Natural killer cell (primary cell): ENCODE results near the gene APC. TPM values are rescaled to one million over a fixed set of nuclear protein-coding genes. Genes with fewer than 3 reads are reported as not detected.

Experiments used
- ATAC-seq, 3 donors: fragments of 150-1000 bp in 2 of 3; fragments of 200-7000 bp in 1 of 3; cut with Tn5 transposase; 1 replicate in 1 of 3; 2 replicates in 2 of 3; pipeline ENCODE4 v1.10.0; 2021; ENCODE audit warnings: mild to moderate bottlenecking in 2 of 3, moderate library complexity in 2 of 3
- DNase-seq, 2 donors: peaks; one replicate each; pipeline versions ENCODE4 v3.0.0 to v3.0.0-alpha.2; 2013 to 2021; ENCODE audit warnings: mixed read lengths in 1 of 2
- H3K27ac ChIP-seq: one replicate; pipeline ENCODE4 v1.5.1; 2013; ENCODE audit warnings: mild to moderate bottlenecking, low read length
- H3K27me3 ChIP-seq: one replicate; pipeline ENCODE4 v1.6.1; 2013; ENCODE audit warnings: low read length; ENCODE audit not compliant: control insufficient read depth, insufficient read depth
- H3K36me3 ChIP-seq: one replicate; pipeline ENCODE4 v1.6.1; 2013; ENCODE audit warnings: low read length; ENCODE audit not compliant: control insufficient read depth, insufficient read depth
- H3K4me1 ChIP-seq: one replicate; pipeline ENCODE4 v1.6.1; 2013; ENCODE audit warnings: low read length; ENCODE audit not compliant: control insufficient read depth, insufficient read depth
- H3K4me3 ChIP-seq: one replicate; pipeline ENCODE4 v1.5.1; 2013; ENCODE audit warnings: low read length
- H3K9me3 ChIP-seq: one replicate; pipeline ENCODE4 v1.6.1; 2013; ENCODE audit warnings: low read length; ENCODE audit not compliant: control insufficient read depth, insufficient read depth
- H3K27ac Mint-ChIP-seq, 2 donors: one replicate each; pipeline ENCODE4 v1.8.0; 2022; ENCODE audit warnings: mild to moderate bottlenecking in 2 of 2, mixed read lengths in 2 of 2, moderate library complexity in 1 of 2
- H3K27me3 Mint-ChIP-seq, 2 donors: one replicate each; pipeline ENCODE4 v1.8.0; 2022; ENCODE audit warnings: low read depth in 2 of 2, mixed read lengths in 2 of 2
- H3K36me3 Mint-ChIP-seq: one replicate; pipeline ENCODE4 v1.8.0; 2022; ENCODE audit warnings: mixed read lengths
- H3K4me1 Mint-ChIP-seq, 2 donors: one replicate each; pipeline ENCODE4 v1.8.0; 2022; ENCODE audit warnings: mixed read lengths in 2 of 2
- H3K4me3 Mint-ChIP-seq: one replicate; pipeline ENCODE4 v1.8.0; 2022; ENCODE audit warnings: mild to moderate bottlenecking, moderate library complexity, mixed read lengths
- H3K9me3 Mint-ChIP-seq, 2 donors: one replicate each; pipeline ENCODE4 v1.8.0; 2022; ENCODE audit warnings: mixed read lengths in 2 of 2
- WGBS: methylation state at CpG from one replicate; pipeline ENCODE4 v1.1.7; 2013; ENCODE audit warnings: missing lambda C conversion rate; ENCODE audit not compliant: insufficient coverage; 5-methylcytosine and 5-hydroxymethylcytosine counted together
- intact Hi-C: fragments of 100-400 bp; cut with micrococcal nuclease; formaldehyde crosslinking; loops from one replicate; pipeline ENCODE4 v1.14.2; 2022
- total RNA-seq, 4 donors: library from RNA; stranded (reverse); fragments of 120-200 nt in 1 of 4; gene quantifications; one replicate each; pipeline versions ENCODE4 v1.2.3 to v1.2.4, GENCODE V29; 2013 to 2022
- TF ChIP-seq, protein P1 (sequence below): fragments of 200-600 bp; IDR thresholded peaks from one replicate; pipeline ENCODE4 v1.8.0; 2022; ENCODE audit warnings: antibody characterized with exemption

APC gene
- total RNA-seq, 3 donors from 2014 or later (not counting 1 experiment from before 2014, with no cell fraction given) = 40.1 to 52.3 (median 49.0) TPM

DNA sequence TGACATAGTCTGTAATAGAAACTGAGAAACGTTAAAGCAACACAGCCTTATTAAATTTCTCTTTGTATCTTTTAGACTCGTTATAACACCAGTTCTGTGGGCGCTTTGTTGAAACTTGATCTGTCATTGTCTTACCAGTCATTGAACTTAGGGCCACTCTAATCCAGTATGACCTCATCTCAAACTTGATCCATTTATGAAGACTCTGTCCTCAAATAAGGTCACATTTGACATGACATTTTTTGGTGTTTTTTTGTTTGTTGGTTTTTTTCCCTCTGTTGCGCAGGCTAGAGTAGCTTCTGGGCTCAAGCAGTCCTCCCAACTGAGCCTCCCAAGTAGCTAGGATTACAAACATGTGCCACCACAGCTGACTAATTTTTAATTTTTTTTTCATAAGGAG is 5.9 kb downstream of the APC start:
- Mint-ChIP-seq H3K4me1 (peaks cover 18 to 22% of the 10 kb centered on the region in 2 donors), H3K36me3 (no peaks in the 10 kb centered on the region), H3K9me3 (no peaks in the 10 kb centered on the region), H3K27ac (no peak overlapping the region), H3K27me3 (no peaks in the 10 kb centered on the region), H3K4me3 (no peak overlapping the region)
- H3K4me3 ChIP-seq = no peak overlapping the region
- DNase-seq = no peak
- no peak overlapping the region for H3K27ac ChIP-seq
- no peaks in the 10 kb centered on the region for H3K9me3 ChIP-seq
- no peaks in the 10 kb centered on the region for H3K4me1 ChIP-seq
- TF ChIP-seq, protein P1, sequence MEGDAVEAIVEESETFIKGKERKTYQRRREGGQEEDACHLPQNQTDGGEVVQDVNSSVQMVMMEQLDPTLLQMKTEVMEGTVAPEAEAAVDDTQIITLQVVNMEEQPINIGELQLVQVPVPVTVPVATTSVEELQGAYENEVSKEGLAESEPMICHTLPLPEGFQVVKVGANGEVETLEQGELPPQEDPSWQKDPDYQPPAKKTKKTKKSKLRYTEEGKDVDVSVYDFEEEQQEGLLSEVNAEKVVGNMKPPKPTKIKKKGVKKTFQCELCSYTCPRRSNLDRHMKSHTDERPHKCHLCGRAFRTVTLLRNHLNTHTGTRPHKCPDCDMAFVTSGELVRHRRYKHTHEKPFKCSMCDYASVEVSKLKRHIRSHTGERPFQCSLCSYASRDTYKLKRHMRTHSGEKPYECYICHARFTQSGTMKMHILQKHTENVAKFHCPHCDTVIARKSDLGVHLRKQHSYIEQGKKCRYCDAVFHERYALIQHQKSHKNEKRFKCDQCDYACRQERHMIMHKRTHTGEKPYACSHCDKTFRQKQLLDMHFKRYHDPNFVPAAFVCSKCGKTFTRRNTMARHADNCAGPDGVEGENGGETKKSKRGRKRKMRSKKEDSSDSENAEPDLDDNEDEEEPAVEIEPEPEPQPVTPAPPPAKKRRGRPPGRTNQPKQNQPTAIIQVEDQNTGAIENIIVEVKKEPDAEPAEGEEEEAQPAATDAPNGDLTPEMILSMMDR = no peak
- no peaks in the 10 kb centered on the region for H3K36me3 ChIP-seq
- no peaks in the 10 kb centered on the region for H3K27me3 ChIP-seq
- intact Hi-C loops = no loop called here
- WGBS = 98% methylated on average over 4 of the region's 4 CpGs
- no peak for ATAC-seq

GRCh38 chr5:112752335-112752734 is 14.7 kb downstream of the APC start:
- peaks cover 1 to 12% of the 10 kb centered on the region in 2 donors for H3K4me1 Mint-ChIP-seq
- WGBS = 92% methylated on average over 1 of the region's 1 CpG

GRCh38 chr5:112755703-112756102 is 18.0 kb downstream of the APC start:
- no peak overlapping the region for H3K4me3 Mint-ChIP-seq
- H3K27me3 Mint-ChIP-seq = no peaks in the 10 kb centered on the region
- Histone ChIP-seq H3K4me1 (no peaks in the 10 kb centered on the region), H3K4me3 (no peak overlapping the region), H3K27me3 (no peaks in the 10 kb centered on the region), H3K9me3 (no peaks in the 10 kb centered on the region), H3K27ac (no peak overlapping the region), H3K36me3 (peaks cover 10% of the 10 kb centered on the region)
- no peak overlapping the region for H3K27ac Mint-ChIP-seq
- no peaks in the 10 kb centered on the region for H3K9me3 Mint-ChIP-seq
- DNase-seq = no peak
- no peaks in the 10 kb centered on the region for H3K36me3 Mint-ChIP-seq
- TF ChIP-seq, protein P1 = no peak
- no peak for ATAC-seq
- 93% methylated on average over 2 of the region's 2 CpGs for WGBS
- intact Hi-C loops = no loop called here
- peaks cover 4 to 6% of the 10 kb centered on the region in 2 donors for H3K4me1 Mint-ChIP-seq

More at GRCh38 chr5:112752335-112752734, 14.7 kb downstream of the APC start:
- Histone ChIP-seq H3K9me3 (no peaks in the 10 kb centered on the region), H3K4me3 (no peak overlapping the region), H3K4me1 (no peaks in the 10 kb centered on the region), H3K27me3 (no peaks in the 10 kb centered on the region), H3K36me3 (peaks cover 4% of the 10 kb centered on the region), H3K27ac (no peak overlapping the region)
- intact Hi-C loops = no loop called here
- H3K27me3 Mint-ChIP-seq = no peaks in the 10 kb centered on the region
- no peaks in the 10 kb centered on the region for H3K9me3 Mint-ChIP-seq
- ATAC-seq (no peak), DNase-seq (no peak)
- no peak overlapping the region for H3K27ac Mint-ChIP-seq
- no peak overlapping the region for H3K4me3 Mint-ChIP-seq
- TF ChIP-seq, protein P1 = no peak
- H3K36me3 Mint-ChIP-seq = no peaks in the 10 kb centered on the region
